ENCODE data around the gene TLK2.
"Not testable (repeated sequence)": the region's sequence is repeated elsewhere in the genome, so short reads cannot be mapped to it uniquely, and the experiment has no call there.

The TLK2 gene

GRCh38 chr17:62521295-62521694 lies 42.7 kb downstream of the TLK2 start:
- DNase-seq (ENCODE audit: low read depth); H3K4me3 ChIP-seq (ENCODE audit: control insufficient read depth, low read depth, low read length): not testable (repeated sequence)

GRCh38 chr17:62524077-62524476 lies 45.5 kb downstream of the TLK2 start:
- not testable (repeated sequence) for DNase-seq (ENCODE audit: low read depth); H3K4me3 ChIP-seq (ENCODE audit: control insufficient read depth, low read depth, low read length)

GRCh38 chr17:62525317-62525716 lies 46.7 kb downstream of the TLK2 start:
- not testable (repeated sequence) for DNase-seq (ENCODE audit: low read depth); H3K4me3 ChIP-seq (ENCODE audit: control insufficient read depth, low read depth, low read length)

- H3K4me3 ChIP-seq (ENCODE audit: control insufficient read depth, low read depth, low read length); DNase-seq (ENCODE audit: low read depth): not testable (repeated sequence)
Observed at GRCh38 chr17:62530936-62531335, 52.3 kb downstream of the TLK2 start.

- DNase-seq (ENCODE audit: low read depth); H3K4me3 ChIP-seq (ENCODE audit: control insufficient read depth, low read depth, low read length): not testable (repeated sequence)
Observed at GRCh38 chr17:62536557-62536956, 57.9 kb downstream of the TLK2 start.

- not testable (repeated sequence) for H3K4me3 ChIP-seq (ENCODE audit: control insufficient read depth, low read depth, low read length); DNase-seq (ENCODE audit: low read depth)
Observed at GRCh38 chr17:62541073-62541472, 62.4 kb downstream of the TLK2 start.

- H3K4me3 ChIP-seq (ENCODE audit: control insufficient read depth, low read depth, low read length); DNase-seq (ENCODE audit: low read depth): not testable (repeated sequence)
Observed at GRCh38 chr17:62543278-62543775, 64.7 kb downstream of the TLK2 start.

GRCh38 chr17:62546066-62546465 lies 67.4 kb downstream of the TLK2 start:
- not testable (repeated sequence) for DNase-seq (ENCODE audit: low read depth); H3K4me3 ChIP-seq (ENCODE audit: control insufficient read depth, low read depth, low read length)

GRCh38 chr17:62552851-62553659 lies 74.4 kb downstream of the TLK2 start:
- DNase-seq (ENCODE audit: low read depth); H3K4me3 ChIP-seq (ENCODE audit: control insufficient read depth, low read depth, low read length): not testable (repeated sequence)
- TF ChIP-seq CTCF (IDR thresholded peaks at IDR 0.05; ENCODE audit: control insufficient read depth, insufficient read depth, low read depth, low read length, missing control alignments), result peak; percentile 35

GRCh38 chr17:62557532-62557931 lies 78.9 kb downstream of the TLK2 start:
- not testable (repeated sequence) for H3K4me3 ChIP-seq (ENCODE audit: control insufficient read depth, low read depth, low read length); DNase-seq (ENCODE audit: low read depth)

GRCh38 chr17:62558941-62559340 lies 80.3 kb downstream of the TLK2 start:
- not testable (repeated sequence) for DNase-seq (ENCODE audit: low read depth); H3K4me3 ChIP-seq (ENCODE audit: control insufficient read depth, low read depth, low read length)

- not testable (repeated sequence) for H3K4me3 ChIP-seq (ENCODE audit: control insufficient read depth, low read depth, low read length); DNase-seq (ENCODE audit: low read depth)
Observed at GRCh38 chr17:62560971-62561370, 82.3 kb downstream of the TLK2 start.

GRCh38 chr17:62562656-62563055 lies 84.0 kb downstream of the TLK2 start:
- no peak for DNase-seq (ENCODE audit: low read depth)
- H3K4me3 ChIP-seq (ENCODE audit: control insufficient read depth, low read depth, low read length), result no peak overlapping the region
- no peak for TF ChIP-seq CTCF (IDR thresholded peaks at IDR 0.05; ENCODE audit: control insufficient read depth, insufficient read depth, low read depth, low read length, missing control alignments)
